ENCODE measurements around the gene TUBA8.
"Not testable (repeated sequence)": the region's sequence is repeated elsewhere in the genome, so short reads cannot be mapped to it uniquely, and the experiment has no call there.

TUBA8 gene

DNA sequence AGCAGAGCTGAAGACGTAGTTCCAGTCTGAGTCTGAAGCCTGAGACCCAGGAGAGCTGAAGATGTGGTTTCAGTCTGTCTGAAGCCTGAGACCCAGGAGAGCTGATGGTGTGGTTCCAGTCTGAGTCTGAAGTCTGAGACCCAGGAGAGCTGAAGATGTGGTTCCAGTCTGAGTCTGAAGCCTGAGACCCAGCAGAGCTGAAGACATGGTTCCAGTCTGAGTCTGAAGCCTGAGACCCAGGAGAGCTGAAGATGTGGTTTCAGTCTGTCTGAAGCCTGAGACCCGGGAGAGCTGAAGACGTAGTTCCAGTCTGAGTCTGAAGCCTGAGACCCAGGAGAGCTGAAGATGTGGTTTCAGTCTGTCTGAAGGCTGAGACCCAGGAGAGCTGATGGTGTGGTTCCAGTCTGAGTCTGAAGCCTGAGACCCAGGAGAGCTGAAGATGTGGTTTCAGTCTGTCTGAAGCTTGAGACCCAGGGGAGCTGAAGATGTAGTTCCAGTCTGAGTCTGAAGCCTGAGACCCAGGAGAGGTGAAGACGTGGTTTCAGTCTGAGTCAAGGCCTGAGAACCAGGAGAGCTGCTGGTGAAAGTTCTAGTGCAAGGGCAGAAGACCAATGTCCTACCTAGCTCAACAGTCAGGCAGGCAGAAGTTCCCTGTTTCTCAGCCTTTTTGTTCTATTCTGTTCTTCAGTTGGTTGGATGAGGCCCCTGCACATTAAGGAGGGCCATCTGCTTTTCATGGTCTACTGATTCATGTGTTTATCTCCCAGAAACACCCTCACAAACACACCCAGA, 3.9 kb upstream of the TUBA8 start:
- not testable (repeated sequence) for DNase-seq (ENCODE audit: low read depth in 2 of 2)

DNA sequence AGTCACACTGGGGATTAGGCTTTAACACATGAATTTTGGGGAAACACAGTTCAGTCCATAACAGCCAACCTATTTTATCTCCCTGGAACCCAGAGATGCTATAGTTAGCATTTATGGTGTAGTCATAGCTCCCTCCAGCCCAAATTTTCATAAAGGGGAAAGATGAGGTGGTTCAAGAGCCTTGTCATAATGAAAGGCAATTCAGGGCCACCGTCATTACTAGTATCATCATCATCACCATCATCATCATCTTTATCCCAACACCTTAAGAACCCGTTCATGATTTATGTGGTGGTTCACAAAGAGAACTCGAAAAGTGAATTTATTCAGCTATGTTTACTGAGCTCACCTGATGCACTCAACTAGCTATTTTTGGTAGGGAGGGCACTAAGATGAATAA, 2.4 kb upstream of the TUBA8 start:
- DNase-seq (ENCODE audit: low read depth in 2 of 2): no peak

- DNase-seq (ENCODE audit: low read depth in 2 of 2): no peak
Measured at GRCh38 chr22:18109410-18110193, 1.0 kb upstream of the TUBA8 start.

- DNase-seq (ENCODE audit: low read depth in 2 of 2): no peak
Measured at GRCh38 chr22:18110954-18111758, 547 bp downstream of the TUBA8 start.

GRCh38 chr22:18111759-18112330, 1.2 kb downstream of the TUBA8 start:
- DNase-seq (ENCODE audit: low read depth in 2 of 2): no peak

- DNase-seq (ENCODE audit: low read depth in 2 of 2): no peak
Measured at GRCh38 chr22:18112440-18112839, 1.8 kb downstream of the TUBA8 start.

DNA sequence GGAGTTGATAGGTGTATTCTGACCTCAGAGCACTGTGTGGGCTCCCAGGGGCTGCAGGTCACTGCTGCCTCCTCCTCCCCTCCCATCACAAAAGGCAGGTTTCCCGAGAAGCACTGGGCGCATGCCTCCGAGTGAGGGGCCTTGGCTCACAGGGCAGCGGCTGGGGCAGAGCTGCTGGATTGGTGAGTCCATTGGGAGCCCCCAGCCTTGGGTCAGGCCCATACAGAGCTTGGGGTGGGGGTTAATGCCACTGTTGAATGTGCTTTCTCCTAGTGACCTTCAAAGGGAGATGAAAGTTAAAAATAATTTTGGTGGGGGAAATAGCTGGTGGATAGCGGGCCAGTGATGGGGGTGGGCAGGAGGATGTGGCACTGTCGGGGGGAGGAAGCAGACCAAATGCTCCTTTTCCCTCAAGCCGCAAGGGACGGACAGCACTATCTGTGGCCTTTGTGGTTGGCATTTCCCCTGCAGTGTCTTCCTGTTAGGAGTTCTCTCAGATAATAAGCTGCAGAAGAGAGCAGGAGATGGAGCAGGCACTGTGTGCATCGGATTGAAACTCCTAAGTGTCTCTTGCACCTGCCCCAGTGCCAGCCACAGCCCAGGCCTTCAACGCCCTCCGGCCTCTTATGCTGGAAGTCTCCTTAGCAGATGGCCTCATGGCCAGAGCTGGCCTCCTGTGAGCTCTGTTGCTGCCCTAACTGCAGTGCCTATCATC, 3.2 kb downstream of the TUBA8 start:
- no peak for DNase-seq (ENCODE audit: low read depth in 2 of 2)

DNA sequence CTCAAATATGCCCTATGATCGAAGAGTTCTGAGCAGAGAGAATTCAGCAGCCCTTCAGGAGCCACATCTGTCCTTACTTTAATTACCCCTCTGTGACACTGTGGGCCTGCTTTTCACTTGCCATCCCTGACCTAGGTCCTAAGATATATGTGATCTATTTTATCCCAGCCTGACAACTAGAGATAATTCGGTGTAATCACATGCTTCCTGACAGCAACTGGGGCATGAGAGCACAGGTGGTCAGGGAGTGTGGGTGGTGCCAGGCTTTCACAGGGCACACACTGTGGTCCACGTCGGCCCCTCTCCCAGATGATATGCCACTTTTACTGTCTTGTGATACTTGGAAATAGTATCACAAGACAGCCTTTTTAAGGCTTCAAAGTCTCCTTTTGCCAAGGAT, 3.9 kb downstream of the TUBA8 start:
- DNase-seq (ENCODE audit: low read depth in 2 of 2): no peak

- no peak for DNase-seq (ENCODE audit: low read depth in 2 of 2)
Measured at GRCh38 chr22:18114976-18115652, 4.5 kb downstream of the TUBA8 start.

GRCh38 chr22:18115906-18116371, 5.3 kb downstream of the TUBA8 start:
- DNase-seq (ENCODE audit: low read depth in 2 of 2): no peak

- DNase-seq (ENCODE audit: low read depth in 2 of 2): no peak
Measured at GRCh38 chr22:18116634-18117033, 6.0 kb downstream of the TUBA8 start.

GRCh38 chr22:18118345-18118915, 7.8 kb downstream of the TUBA8 start:
- no peak for DNase-seq (ENCODE audit: low read depth in 2 of 2)

- no peak for DNase-seq (ENCODE audit: low read depth in 2 of 2)
Measured at GRCh38 chr22:18119409-18120110, 9.0 kb downstream of the TUBA8 start.

GRCh38 chr22:18120857-18121256, 10.2 kb downstream of the TUBA8 start:
- DNase-seq (ENCODE audit: low read depth in 2 of 2): no peak

DNA sequence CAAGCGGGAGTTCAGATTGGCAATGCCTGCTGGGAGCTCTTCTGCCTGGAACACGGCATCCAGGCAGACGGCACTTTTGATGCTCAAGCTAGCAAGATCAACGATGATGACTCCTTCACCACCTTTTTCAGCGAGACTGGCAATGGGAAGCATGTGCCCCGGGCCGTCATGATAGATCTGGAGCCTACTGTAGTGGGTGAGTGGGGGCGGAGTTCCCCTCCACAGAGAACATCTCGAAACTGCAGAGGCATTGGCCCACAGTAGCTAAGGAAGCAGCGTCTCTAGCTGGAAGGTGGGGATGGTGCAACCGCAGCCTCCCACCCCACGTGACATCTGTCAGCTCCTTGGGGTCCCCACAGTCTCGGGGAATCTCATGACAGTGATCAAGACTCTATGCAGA, 10.9 kb downstream of the TUBA8 start:
- DNase-seq (ENCODE audit: low read depth in 2 of 2): no peak

- no peak for DNase-seq (ENCODE audit: low read depth in 2 of 2)
Measured at GRCh38 chr22:18121954-18122554, 11.4 kb downstream of the TUBA8 start.

GRCh38 chr22:18123476-18124025, 12.9 kb downstream of the TUBA8 start:
- not testable (repeated sequence) for DNase-seq (ENCODE audit: low read depth in 2 of 2)

- DNase-seq (ENCODE audit: low read depth in 2 of 2): no peak
Measured at GRCh38 chr22:18126606-18127005, 16.0 kb downstream of the TUBA8 start.

GRCh38 chr22:18130018-18130417, 19.4 kb downstream of the TUBA8 start:
- no peak for DNase-seq (ENCODE audit: low read depth in 2 of 2)

Measured in stimulated activated CD8-positive, alpha-beta memory T cell treated with anti-CD3 and anti-CD28 coated beads, Interleukin-15, amount 100 ng/mL, for 4 hours (primary cell).